ENCODE data around the gene RHBDF1.

Gene RHBDF1

GRCh38 chr16:57711-58110 lies 14.7 kb downstream of the RHBDF1 start:
- Histone ChIP-seq H3K27ac (no peak overlapping the region), H3K27me3 (no peaks in the 10 kb centered on the region), H3K36me3 (peaks cover 22% of the 10 kb centered on the region), H3K4me1 (ENCODE audit: control insufficient read depth in 1 of 2, insufficient read depth in 1 of 2, low read depth in 1 of 2, low read length in 1 of 2) (peaks cover 12 to 15% of the 10 kb centered on the region in 2 experiments), H3K4me3 (ENCODE audit: low read depth in 1 of 2, low read length in 1 of 2) (no peak overlapping the region), H3K9me3 (no peaks in the 10 kb centered on the region)
- no peak for TF ChIP-seq CTCF (IDR thresholded peaks at IDR 0.05)

DNA sequence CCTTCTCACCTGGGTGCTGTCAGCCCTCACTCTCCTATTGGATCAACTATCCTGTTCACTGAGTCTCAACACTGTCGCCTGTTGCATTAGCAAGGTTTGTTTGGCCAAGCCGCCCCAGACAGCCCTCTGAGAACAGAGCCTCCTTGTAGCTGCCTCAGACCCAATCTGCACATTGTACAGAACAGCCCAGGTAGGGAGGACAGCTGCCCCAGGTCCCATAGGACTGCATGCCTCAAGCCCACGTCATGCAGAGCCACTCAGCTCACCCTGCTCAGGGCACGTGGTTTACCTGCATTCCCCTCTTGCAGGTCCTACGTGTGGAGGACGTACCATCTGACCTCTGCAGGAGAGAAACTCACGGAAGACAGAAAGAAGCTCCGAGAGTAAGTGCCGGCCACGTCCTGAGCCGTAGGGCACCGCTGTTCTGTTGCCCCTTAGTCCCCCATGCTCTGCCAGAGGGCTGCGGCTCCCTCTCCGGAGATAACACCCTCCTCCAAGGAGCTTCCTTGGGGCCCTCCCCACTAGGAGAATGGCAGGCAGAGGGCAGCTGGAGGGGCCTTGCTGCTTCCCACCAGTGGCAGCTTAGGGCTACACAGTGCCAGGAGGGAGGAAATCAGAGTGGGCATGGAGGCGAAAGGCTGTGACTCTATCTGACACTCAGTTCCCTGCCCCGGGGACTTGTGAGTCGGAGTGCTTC lies 16.1 kb downstream of the RHBDF1 start:
- Histone ChIP-seq H3K36me3 (peaks cover 22% of the 10 kb centered on the region), H3K9me3 (no peaks in the 10 kb centered on the region), H3K27me3 (no peaks in the 10 kb centered on the region), H3K27ac (no peak overlapping the region), H3K4me3 (ENCODE audit: low read depth in 1 of 2, low read length in 1 of 2) (no peak overlapping the region), H3K4me1 (ENCODE audit: control insufficient read depth in 1 of 2, insufficient read depth in 1 of 2, low read depth in 1 of 2, low read length in 1 of 2) (peaks cover 17 to 20% of the 10 kb centered on the region in 2 experiments)
- no peak for TF ChIP-seq CTCF (IDR thresholded peaks at IDR 0.05)

DNA sequence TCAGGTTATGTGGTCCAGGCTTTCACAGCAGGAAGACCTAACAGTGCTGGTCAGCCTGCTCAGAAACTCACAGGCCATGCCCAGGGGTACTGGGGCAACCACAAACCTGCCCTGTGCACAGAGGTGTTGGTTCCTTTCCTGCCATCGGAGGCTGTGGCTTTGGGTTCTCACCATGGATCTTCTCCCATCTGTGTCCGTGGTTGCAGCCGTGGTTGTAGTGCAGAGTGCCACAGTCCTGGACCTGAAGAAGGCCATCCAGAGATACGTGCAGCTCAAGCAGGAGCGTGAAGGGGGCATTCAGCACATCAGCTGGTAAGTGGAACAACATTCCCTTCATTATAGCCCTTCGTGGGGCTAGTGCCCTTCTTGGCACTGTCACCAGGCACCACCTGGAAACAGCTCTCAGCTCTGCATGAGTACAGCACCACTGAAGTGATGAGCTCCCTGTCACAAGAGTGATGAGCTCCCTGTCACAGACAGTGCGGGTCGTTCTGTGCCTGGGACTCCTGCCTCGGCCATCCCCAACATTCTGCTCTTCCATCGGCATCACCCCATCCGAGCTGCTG lies 16.8 kb downstream of the RHBDF1 start:
- H3K4me1 ChIP-seq (ENCODE audit: control insufficient read depth in 1 of 2, insufficient read depth in 1 of 2, low read depth in 1 of 2, low read length in 1 of 2): peaks cover 17 to 22% of the 10 kb centered on the region in 2 experiments
- TF ChIP-seq CTCF (IDR thresholded peaks at IDR 0.05): no peak
- H3K9me3 ChIP-seq: no peaks in the 10 kb centered on the region
- no peak overlapping the region for H3K27ac ChIP-seq
- H3K27me3 ChIP-seq: no peaks in the 10 kb centered on the region
- no peak overlapping the region for H3K4me3 ChIP-seq (ENCODE audit: low read depth in 1 of 2, low read length in 1 of 2)
- H3K36me3 ChIP-seq: peaks cover 28% of the 10 kb centered on the region

DNA sequence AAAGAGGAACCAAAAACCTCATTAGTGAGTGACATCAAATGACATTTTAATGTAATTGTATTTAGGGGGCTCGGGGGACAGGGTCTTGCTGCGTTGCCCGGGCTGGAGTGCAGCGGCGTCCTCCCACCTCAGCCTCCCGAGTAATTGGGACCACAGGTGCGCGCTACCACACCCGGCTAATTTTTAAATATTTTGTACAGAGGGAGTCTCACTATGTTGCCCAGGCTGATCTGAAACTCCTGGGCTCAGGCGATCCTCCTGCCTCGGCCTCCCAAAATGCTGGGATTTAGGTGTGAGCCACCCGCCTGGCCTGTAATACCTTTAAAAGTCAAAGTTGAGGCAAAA lies 18.2 kb downstream of the RHBDF1 start:
- Histone ChIP-seq H3K9me3 (no peaks in the 10 kb centered on the region), H3K4me1 (ENCODE audit: control insufficient read depth in 1 of 2, insufficient read depth in 1 of 2, low read depth in 1 of 2, low read length in 1 of 2) (peaks cover 17 to 22% of the 10 kb centered on the region in 2 experiments), H3K27ac (peak overlapping the region; percentile 79), H3K27me3 (no peaks in the 10 kb centered on the region), H3K4me3 (ENCODE audit: low read depth in 1 of 2, low read length in 1 of 2) (peak overlapping the region; percentile 91 to 98), H3K36me3 (peaks cover 34% of the 10 kb centered on the region)
- TF ChIP-seq CTCF (IDR thresholded peaks at IDR 0.05): no peak

DNA sequence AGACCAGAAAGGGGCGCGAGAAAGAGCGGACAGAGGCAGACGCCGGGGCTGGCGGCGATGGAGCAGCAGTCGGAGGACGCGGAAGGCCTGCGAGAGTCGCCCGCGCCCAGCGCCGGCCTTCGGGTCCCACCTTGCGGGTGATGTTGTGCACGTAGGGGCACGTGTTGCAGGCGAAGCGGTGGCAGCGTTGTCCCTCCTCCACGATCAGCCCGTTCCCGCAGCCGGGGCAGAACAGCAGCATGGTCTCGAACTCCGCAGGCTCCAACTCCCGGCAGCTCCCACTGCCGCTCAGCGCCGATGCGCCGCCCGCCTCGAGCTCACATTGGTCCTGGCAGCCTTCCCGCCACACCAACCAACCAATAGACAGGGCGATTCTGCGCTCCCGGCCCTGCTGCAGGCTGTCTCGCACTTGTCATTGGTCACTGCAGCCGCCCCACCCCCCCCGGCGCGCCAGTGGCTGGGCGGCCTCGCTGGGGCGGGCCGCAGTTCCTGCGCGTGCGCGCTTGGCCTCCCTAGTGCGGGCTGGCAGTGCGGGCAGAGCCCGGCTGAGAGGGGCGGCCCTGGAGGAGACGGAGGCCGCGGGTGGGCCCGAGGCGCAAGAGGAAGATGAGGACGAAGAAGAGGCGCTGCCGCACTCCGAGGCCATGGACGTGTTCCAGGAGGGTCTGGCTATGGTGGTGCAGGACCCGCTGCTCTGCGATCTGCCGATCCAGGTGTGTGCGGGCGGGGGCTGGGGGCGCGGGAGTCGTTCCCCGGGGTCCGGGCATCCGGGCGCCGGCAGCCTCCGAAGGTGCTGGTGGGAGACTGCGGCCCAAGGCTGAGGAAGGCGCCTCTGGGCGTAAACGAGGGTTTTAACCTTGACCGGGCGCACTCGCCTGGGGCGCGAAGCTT lies 18.8 kb downstream of the RHBDF1 start, which contains the start of the genes POLR3K and SNRNP25:
Gene POLR3K, minus strand, starts transcription at position 263 of the 891 bp plus-strand sequence. Its CDS starts 22 bp downstream, at position 241.
Gene SNRNP25, plus strand, starts transcription at position 483 of the 891 bp plus-strand sequence. Its CDS starts 189 bp downstream, at position 672.
- Histone ChIP-seq H3K27me3 (no peaks in the 10 kb centered on the region), H3K4me1 (ENCODE audit: control insufficient read depth in 1 of 2, insufficient read depth in 1 of 2, low read depth in 1 of 2, low read length in 1 of 2) (peaks cover 17 to 22% of the 10 kb centered on the region in 2 experiments), H3K36me3 (peaks cover 34% of the 10 kb centered on the region), H3K27ac (peak within 1 kb of the TSS; percentile 79), H3K9me3 (no peaks in the 10 kb centered on the region), H3K4me3 (ENCODE audit: low read depth in 1 of 2, low read length in 1 of 2) (peak within 1 kb of the TSS; percentile 91 to 98)
- TF ChIP-seq CTCF (IDR thresholded peaks at IDR 0.05): peak; percentile 55

Data from neutrophil (primary cell).